T-helper 9 cell (primary cell): ENCODE results near the gene DUSP5.

Experiments
- DNase-seq: peaks from one replicate; pipeline ENCODE4 v3.0.0-alpha.2; 2020

The DUSP5 gene

GRCh38 chr10:110501142-110501937, 3.6 kb downstream of the DUSP5 start:
- peak; percentile 36 for DNase-seq

GRCh38 chr10:110502072-110502845, 4.6 kb downstream of the DUSP5 start:
- no peak for DNase-seq

DNA sequence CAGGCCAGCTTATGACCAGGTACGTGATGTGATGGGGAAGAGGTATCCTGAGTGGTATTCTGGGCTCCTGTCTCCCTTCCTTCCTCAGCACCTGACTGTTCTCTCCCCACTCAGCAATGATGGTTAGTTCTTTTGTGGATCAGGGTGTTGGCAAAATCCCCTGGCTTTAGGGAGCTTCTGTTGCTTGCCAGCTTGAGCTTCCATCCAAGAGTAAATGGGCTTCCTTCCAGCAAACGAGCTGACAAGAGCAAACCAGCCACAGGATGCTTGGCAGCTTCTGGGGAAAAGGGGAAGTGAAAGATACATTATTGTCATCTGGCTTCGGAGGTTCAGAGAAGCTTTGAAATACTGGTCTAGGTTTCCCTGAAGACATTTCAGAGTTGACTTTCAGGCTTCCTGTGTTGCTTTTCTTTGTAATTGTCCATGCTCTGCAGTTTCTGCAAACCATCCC, 5.2 kb downstream of the DUSP5 start:
- DNase-seq: no peak

- no peak for DNase-seq
Observed at GRCh38 chr10:110503528-110504110, 5.9 kb downstream of the DUSP5 start.

DNA sequence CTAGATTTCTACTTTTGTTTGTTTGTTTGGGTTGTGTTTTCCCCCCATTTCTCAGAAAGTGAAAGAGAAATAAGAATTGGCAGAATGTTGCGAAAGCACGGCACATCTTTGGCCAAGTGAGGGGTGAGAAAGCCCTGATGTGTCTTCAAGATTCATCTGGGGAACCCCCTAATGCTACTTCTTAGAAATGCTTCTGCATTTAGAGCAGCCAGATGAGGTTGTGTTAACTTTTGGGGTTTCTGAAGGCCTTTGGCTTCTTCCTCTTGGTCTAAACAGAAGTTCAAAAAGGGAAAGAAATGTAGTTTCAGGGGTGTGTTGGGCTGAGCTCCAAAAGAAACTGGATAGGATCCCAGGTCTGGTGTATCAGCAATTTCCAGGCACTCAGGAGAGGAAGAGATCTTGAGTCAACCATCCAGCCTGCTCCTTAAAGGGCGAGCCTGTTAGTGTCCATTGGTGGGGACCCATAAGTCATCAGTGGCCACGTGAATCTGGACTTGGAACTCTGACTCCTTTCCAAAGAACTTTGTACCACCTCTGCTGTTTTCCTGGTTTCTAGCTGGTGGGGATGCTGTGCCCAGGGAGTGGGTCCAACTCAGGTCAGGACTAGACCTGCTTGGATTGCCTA, 6.5 kb downstream of the DUSP5 start:
- peak; percentile 21 for DNase-seq

- DNase-seq: no peak
Observed at GRCh38 chr10:110505130-110505770, 7.5 kb downstream of the DUSP5 start.

GRCh38 chr10:110506448-110506847, 8.7 kb downstream of the DUSP5 start:
- no peak for DNase-seq

- DNase-seq: no peak
Observed at GRCh38 chr10:110507346-110507745, 9.6 kb downstream of the DUSP5 start.

- DNase-seq: no peak
Observed at GRCh38 chr10:110508159-110508788, 10.6 kb downstream of the DUSP5 start.

GRCh38 chr10:110508806-110509544, 11.3 kb downstream of the DUSP5 start:
- no peak for DNase-seq

GRCh38 chr10:110509560-110509959, 11.9 kb downstream of the DUSP5 start:
- DNase-seq: no peak

- no peak for DNase-seq
Observed at GRCh38 chr10:110510086-110510485, 12.4 kb downstream of the DUSP5 start.

GRCh38 chr10:110510730-110511129, 13.0 kb downstream of the DUSP5 start:
- no peak for DNase-seq

DNA sequence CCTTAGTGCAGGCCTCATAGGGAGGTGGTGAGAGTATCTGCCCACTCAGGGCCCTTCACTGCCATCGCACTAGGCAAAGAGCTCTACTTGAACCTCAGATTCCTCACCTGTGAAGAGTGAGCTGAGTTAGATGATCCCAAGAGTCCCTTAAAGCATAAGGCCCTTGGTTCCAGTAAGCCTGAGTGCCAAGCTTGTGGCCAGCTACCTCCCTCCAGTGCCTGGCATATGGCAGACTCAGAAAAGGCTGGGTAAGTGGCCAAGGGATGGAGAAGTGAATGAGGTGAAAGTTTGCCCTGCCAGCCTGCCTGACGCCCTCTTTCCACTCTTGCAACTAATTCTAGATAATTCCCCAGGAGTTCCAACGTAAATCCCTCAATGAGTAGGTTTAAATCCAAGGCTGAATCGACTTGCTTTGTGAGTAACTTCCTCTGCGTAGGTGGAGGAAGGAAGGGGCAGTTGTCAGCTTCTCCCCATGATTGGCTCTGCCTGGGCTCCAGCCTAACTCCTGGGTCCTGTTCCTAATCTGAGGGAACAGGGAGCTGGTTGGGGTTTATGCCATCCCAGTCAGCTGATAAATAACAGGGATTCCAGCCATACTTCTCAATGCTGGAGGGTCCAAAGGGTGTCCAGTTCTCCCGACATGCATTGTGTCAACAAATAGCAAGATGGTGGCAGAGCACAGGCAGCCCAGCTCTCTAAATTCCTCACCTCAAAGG, 14.2 kb downstream of the DUSP5 start:
- no peak for DNase-seq

GRCh38 chr10:110512461-110513187, 14.9 kb downstream of the DUSP5 start:
- no peak for DNase-seq

DNA sequence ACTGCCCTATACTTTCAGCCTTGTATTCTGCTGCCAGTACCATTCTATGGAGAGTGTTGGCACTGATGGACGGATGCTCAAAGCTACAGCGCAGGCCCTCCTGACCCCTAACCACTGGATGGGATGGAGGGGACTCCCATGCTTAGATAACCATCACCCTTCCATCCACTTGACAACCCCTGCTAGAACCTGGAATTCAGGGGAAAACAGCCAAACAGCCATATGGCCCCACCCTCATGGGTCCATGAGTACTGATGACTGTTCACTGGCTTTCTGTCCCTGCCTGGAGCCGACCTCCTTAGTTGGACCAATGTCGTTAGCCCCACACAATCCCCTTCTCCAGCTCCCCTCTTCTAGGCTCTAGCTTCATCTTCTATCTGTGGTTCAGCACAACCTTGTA, 16.2 kb downstream of the DUSP5 start:
- DNase-seq: no peak

DNA sequence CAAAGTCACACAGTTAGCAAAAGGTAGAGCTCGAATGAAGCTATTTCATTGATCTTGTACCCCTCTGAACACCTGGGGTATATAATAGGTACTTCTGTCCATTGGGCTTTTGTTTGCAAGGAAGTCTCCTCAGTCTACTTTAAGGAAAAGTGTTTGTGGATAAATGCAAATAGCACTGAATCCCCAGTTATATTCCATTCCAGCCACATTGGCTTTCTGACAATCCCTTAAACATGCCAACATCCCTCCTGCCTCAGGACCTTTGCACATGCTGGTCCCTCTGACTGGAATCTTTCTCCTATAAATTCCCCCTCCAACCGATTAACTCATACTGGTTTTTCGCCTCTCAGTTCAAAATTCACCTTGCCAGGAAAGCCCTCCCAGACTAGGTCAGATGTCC, 17.1 kb downstream of the DUSP5 start:
- no peak for DNase-seq

DNA sequence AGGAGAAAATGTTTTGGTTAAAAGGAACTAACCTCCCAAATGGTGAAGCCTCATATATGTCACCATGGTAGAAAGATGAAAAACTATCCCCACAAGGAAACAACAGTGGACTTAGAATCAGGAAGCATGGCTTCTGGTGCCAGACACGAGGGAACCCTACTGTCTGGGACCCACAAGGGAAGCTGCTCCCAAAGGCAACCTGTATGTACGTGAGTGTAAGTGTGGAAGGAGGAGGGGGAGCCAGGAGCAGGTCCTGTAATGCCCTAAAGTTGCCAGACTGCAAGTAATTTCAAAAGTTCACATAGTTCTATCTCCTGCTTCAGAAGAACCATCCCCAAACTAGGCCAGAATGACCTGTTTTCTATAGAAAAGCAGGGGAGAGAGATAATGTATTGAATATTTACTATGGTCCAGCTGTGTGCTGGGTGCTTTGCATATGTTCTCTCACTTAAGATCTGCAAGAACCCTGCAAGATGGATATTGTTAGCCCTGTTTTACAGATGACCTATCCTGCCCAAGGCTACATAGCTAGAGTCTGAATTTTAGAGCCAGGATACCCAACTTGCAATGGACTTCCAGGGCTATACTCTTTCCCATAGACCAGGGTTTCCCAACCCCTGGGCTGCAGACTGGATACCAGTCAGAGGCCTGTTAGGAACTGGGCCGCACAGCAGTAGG, 19.2 kb downstream of the DUSP5 start:
- DNase-seq: no peak

- DNase-seq: no peak
Observed at GRCh38 chr10:110522365-110522988, 24.8 kb downstream of the DUSP5 start.
